Trophoblast cell (in vitro differentiated cells and primary cell): Measurements from ENCODE around the gene SYNM.
A peak's percentile ranks its signal among the peaks of the same experiment; 100 is the strongest.

Experiments used
- DNase-seq, 2 donors: peaks; one replicate each; pipeline ENCODE4 v3.0.0-alpha.2; 2016
- H2AFZ ChIP-seq: 2 replicates; pipeline ENCODE4 v1.6.1; 2013; ENCODE audit warnings: low read length, moderate library complexity, mild to moderate bottlenecking; ENCODE audit not compliant: insufficient read depth, poor library complexity
- H2AK5ac ChIP-seq: 2 replicates; pipeline ENCODE4 v1.6.1; 2013; ENCODE audit warnings: mild to moderate bottlenecking, low read length
- H2BK120ac ChIP-seq: 2 replicates; pipeline ENCODE4 v1.6.1; 2013; ENCODE audit warnings: low read length, mild to moderate bottlenecking, moderate library complexity; ENCODE audit not compliant: insufficient read depth, poor library complexity
- H2BK12ac ChIP-seq: 2 replicates; pipeline ENCODE4 v1.6.1; 2013; ENCODE audit warnings: mild to moderate bottlenecking, low read length, moderate library complexity
- H2BK5ac ChIP-seq: 2 replicates; pipeline ENCODE4 v1.6.1; 2013; ENCODE audit warnings: low read length, low read depth, moderate library complexity, mild to moderate bottlenecking; ENCODE audit not compliant: poor library complexity
- H3K14ac ChIP-seq: 2 replicates; pipeline ENCODE4 v1.6.1; 2013; ENCODE audit warnings: mild to moderate bottlenecking, low read length
- H3K18ac ChIP-seq: 2 replicates; pipeline ENCODE4 v1.6.1; 2013; ENCODE audit warnings: mild to moderate bottlenecking, low read length
- H3K23ac ChIP-seq: 2 replicates; pipeline ENCODE4 v1.6.1; 2013; ENCODE audit warnings: low read length
- H3K27ac ChIP-seq: 2 replicates; pipeline ENCODE4 v1.5.1; 2013; ENCODE audit warnings: low read depth, mild to moderate bottlenecking, inconsistent platforms, low read length, moderate library complexity
- H3K27me3 ChIP-seq: 2 replicates; pipeline ENCODE4 v1.6.1; 2013; ENCODE audit warnings: inconsistent platforms, mild to moderate bottlenecking, low read length, moderate library complexity; ENCODE audit not compliant: insufficient read depth
- H3K36me3 ChIP-seq, 2 experiments: 1 replicate in 1 of 2; 2 replicates in 1 of 2; pipeline ENCODE4 v1.6.1; 2013; ENCODE audit warnings: low read length in 2 of 2, mild to moderate bottlenecking in 2 of 2, moderate library complexity in 1 of 2; ENCODE audit not compliant: insufficient read depth in 2 of 2, control insufficient read depth in 1 of 2
- H3K4ac ChIP-seq: 2 replicates; pipeline ENCODE4 v1.6.1; 2013; ENCODE audit warnings: low read depth, mild to moderate bottlenecking, low read length, moderate library complexity
- H3K4me1 ChIP-seq, 2 experiments: 1 replicate in 1 of 2; 2 replicates in 1 of 2; pipeline ENCODE4 v1.6.1; 2013; ENCODE audit warnings: low read length in 2 of 2, mild to moderate bottlenecking in 2 of 2, moderate library complexity in 1 of 2; ENCODE audit not compliant: insufficient read depth in 2 of 2, control insufficient read depth in 1 of 2
- H3K4me2 ChIP-seq: 2 replicates; pipeline ENCODE4 v1.6.1; 2013; ENCODE audit warnings: inconsistent platforms, mild to moderate bottlenecking, low read length, moderate library complexity
- H3K4me3 ChIP-seq: 2 replicates; pipeline ENCODE4 v1.5.1; 2013; ENCODE audit warnings: mild to moderate bottlenecking, low read depth, low read length, inconsistent platforms
- H3K79me1 ChIP-seq: one replicate; pipeline ENCODE4 v1.6.1; 2013; ENCODE audit warnings: low read length
- H3K79me2 ChIP-seq: 2 replicates; pipeline ENCODE4 v1.6.1; 2013; ENCODE audit warnings: low read length, mild to moderate bottlenecking; ENCODE audit not compliant: control insufficient read depth, insufficient read depth, poor library complexity
- H3K9ac ChIP-seq: 2 replicates; pipeline ENCODE4 v1.6.1; 2013; ENCODE audit warnings: mild to moderate bottlenecking, low read length
- H3K9me3 ChIP-seq: 2 replicates; pipeline ENCODE4 v1.6.1; 2013; ENCODE audit warnings: low read depth, mild to moderate bottlenecking, control low read depth, inconsistent platforms, low read length; ENCODE audit not compliant: insufficient read depth
- H4K12ac ChIP-seq: 2 replicates; pipeline ENCODE4 v1.6.1; 2013; ENCODE audit warnings: low read depth, mild to moderate bottlenecking, low read length, moderate library complexity
- H4K8ac ChIP-seq: 2 replicates; pipeline ENCODE4 v1.6.1; 2013; ENCODE audit warnings: low read depth, mild to moderate bottlenecking, low read length, moderate library complexity
- H4K91ac ChIP-seq: one replicate; pipeline ENCODE4 v1.6.1; 2013; ENCODE audit warnings: low read depth, mild to moderate bottlenecking, low read length, moderate library complexity
- WGBS: extraction: QIAGEN DNeasy Blood & Tissue Kit; methylation state at CpG from one replicate; pipeline ENCODE4 v1.1.7; 2013; ENCODE audit warnings: missing lambda C conversion rate; ENCODE audit not compliant: insufficient read length, insufficient coverage; ENCODE audit errors: extremely low coverage; 5-methylcytosine and 5-hydroxymethylcytosine counted together

SYNM gene

GRCh38 chr15:99121691-99122410, 17.0 kb downstream of the SYNM start:
- no CpG with 5 or more reads among the region's 8 CpGs for WGBS
- Histone ChIP-seq H3K36me3 (peaks cover 7 to 24% of the 10 kb centered on the region in 2 experiments), H3K4me2 (no peak overlapping the region), H3K79me2 (peaks cover 13% of the 10 kb centered on the region), H3K18ac (no peak overlapping the region), H3K27ac (no peak overlapping the region), H3K4me3 (no peak overlapping the region), H3K27me3 (no peaks in the 10 kb centered on the region), H2BK120ac (no peak overlapping the region), H2BK12ac (no peak overlapping the region), H4K12ac (no peak overlapping the region), H3K4me1 (peaks cover 39 to 46% of the 10 kb centered on the region in 2 experiments), H3K4ac (no peak overlapping the region), H3K79me1 (peaks cover 29% of the 10 kb centered on the region), H3K9me3 (peaks cover 2% of the 10 kb centered on the region), H4K91ac (no peak overlapping the region), H3K23ac (no peak overlapping the region), H3K9ac (no peak overlapping the region), H3K14ac (no peak overlapping the region), H2AFZ (no peak overlapping the region), H2BK5ac (no peak overlapping the region), H4K8ac (no peak overlapping the region), H2AK5ac (no peak overlapping the region)
- no peak for DNase-seq

GRCh38 chr15:99122831-99123712, 18.2 kb downstream of the SYNM start:
- Histone ChIP-seq H3K4me2 (peak overlapping the region; percentile 45), H3K4me3 (no peak overlapping the region), H3K4me1 (peaks cover 42 to 49% of the 10 kb centered on the region in 2 experiments), H3K9ac (peak overlapping the region; percentile 24), H3K23ac (no peak overlapping the region), H3K36me3 (peaks cover 7 to 19% of the 10 kb centered on the region in 2 experiments), H3K79me1 (peaks cover 29% of the 10 kb centered on the region), H3K27me3 (no peaks in the 10 kb centered on the region), H3K14ac (peak overlapping the region; percentile 96), H2AFZ (peak overlapping the region; percentile 61), H3K79me2 (peaks cover 13% of the 10 kb centered on the region), H2BK12ac (peak overlapping the region; percentile 95), H3K18ac (peak overlapping the region; percentile 92), H3K9me3 (peaks cover 2% of the 10 kb centered on the region), H2AK5ac (peak overlapping the region; percentile 60), H4K91ac (peak overlapping the region; percentile 96), H3K27ac (peak overlapping the region; percentile 99), H4K8ac (peak overlapping the region; percentile 78), H3K4ac (peak overlapping the region; percentile 18), H2BK5ac (peak overlapping the region; percentile 96), H4K12ac (peak overlapping the region; percentile 75), H2BK120ac (peak overlapping the region; percentile 87)
- no peak for DNase-seq
- no CpG with 5 or more reads among the region's 22 CpGs for WGBS

GRCh38 chr15:99123713-99124451, 19.0 kb downstream of the SYNM start:
- Histone ChIP-seq H2BK12ac (peak overlapping the region; percentile 53), H2BK120ac (peak overlapping the region; percentile 92), H2AK5ac (peak overlapping the region; percentile 2), H3K14ac (peak overlapping the region; percentile 96), H3K4me1 (peaks cover 42 to 50% of the 10 kb centered on the region in 2 experiments), H3K18ac (peak overlapping the region; percentile 92), H3K9me3 (peaks cover 2% of the 10 kb centered on the region), H2AFZ (no peak overlapping the region), H3K4ac (no peak overlapping the region), H4K12ac (no peak overlapping the region), H2BK5ac (peak overlapping the region; percentile 96), H3K23ac (no peak overlapping the region), H4K91ac (peak overlapping the region; percentile 96), H3K27me3 (no peaks in the 10 kb centered on the region), H3K79me2 (peaks cover 13% of the 10 kb centered on the region), H3K4me3 (no peak overlapping the region), H3K9ac (no peak overlapping the region), H3K79me1 (peaks cover 31% of the 10 kb centered on the region), H3K4me2 (peak overlapping the region; percentile 45), H3K27ac (peak overlapping the region; percentile 99), H3K36me3 (peaks cover 7 to 18% of the 10 kb centered on the region in 2 experiments), H4K8ac (peak overlapping the region; percentile 78)
- WGBS, result no CpG with 5 or more reads among the region's 20 CpGs
- peak; percentile 25 to 56 for DNase-seq

GRCh38 chr15:99124641-99125040, 19.8 kb downstream of the SYNM start:
- peak overlapping the region; percentile 43 for H4K8ac ChIP-seq
- H2BK120ac ChIP-seq, result peak overlapping the region; percentile 92
- peak overlapping the region; percentile 61 for H2AK5ac ChIP-seq
- H3K27me3 ChIP-seq, result no peaks in the 10 kb centered on the region
- no peak overlapping the region for H3K4me3 ChIP-seq
- H2BK12ac ChIP-seq, result peak overlapping the region; percentile 93
- H2AFZ ChIP-seq, result peak overlapping the region; percentile 4
- H3K4ac ChIP-seq, result peak overlapping the region; percentile 47
- no CpG with 5 or more reads among the region's 8 CpGs for WGBS
- H4K12ac ChIP-seq, result no peak overlapping the region
- peak overlapping the region; percentile 89 for H3K27ac ChIP-seq
- H3K9ac ChIP-seq, result no peak overlapping the region
- peaks cover 31% of the 10 kb centered on the region for H3K79me1 ChIP-seq
- H3K9me3 ChIP-seq, result peaks cover 2% of the 10 kb centered on the region
- H3K23ac ChIP-seq, result no peak overlapping the region
- peaks cover 42 to 50% of the 10 kb centered on the region in 2 experiments for H3K4me1 ChIP-seq
- H3K4me2 ChIP-seq, result no peak overlapping the region
- no peak for DNase-seq
- H4K91ac ChIP-seq, result peak overlapping the region; percentile 89
- peak overlapping the region; percentile 73 for H3K14ac ChIP-seq
- peaks cover 5 to 18% of the 10 kb centered on the region in 2 experiments for H3K36me3 ChIP-seq
- H3K18ac ChIP-seq, result peak overlapping the region; percentile 44
- peak overlapping the region; percentile 47 for H2BK5ac ChIP-seq
- peaks cover 13% of the 10 kb centered on the region for H3K79me2 ChIP-seq
